Measurements from ENCODE around the gene ABHD16B. TPM values are rescaled to one million over a fixed set of nuclear protein-coding genes. Genes with fewer than 3 reads are reported as not detected.

Gene ABHD16B

DNA sequence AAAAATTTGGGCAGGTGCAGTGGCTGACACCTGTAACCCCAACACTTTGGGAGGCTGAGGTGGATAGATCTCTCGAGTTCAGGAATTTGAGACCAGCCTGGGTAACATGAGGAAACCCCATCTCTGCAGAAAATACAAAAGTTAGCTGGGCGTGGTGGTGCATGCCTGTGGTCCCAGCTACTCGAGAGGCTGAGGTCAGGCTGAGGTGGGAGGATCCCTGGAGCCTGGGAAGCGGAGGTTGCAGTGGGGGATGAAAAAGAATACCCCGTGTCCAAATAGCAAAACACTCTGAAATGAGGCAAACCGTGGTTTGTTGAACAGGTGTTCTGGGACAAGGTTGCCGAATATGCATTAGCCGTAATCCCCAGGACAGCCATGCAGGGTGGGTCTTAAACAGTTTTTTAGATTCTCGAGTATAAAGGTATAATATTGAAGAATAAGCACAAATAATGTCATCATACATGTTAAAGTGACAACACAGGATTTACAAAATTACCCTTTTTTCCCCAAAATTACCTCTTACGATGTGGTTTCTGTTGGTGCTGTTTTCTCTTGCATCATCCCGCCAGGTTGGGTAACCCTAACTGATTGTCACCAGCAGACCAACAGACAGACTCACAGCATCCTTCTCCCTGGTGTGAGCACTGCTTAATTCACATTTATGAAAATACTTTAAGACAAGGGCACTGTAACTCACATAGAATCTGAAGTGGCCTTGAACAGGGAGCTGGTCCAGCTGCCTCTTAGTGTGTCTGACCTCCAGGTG lies 42.7 kb downstream of the ABHD16B start:
- H3K9ac ChIP-seq (ENCODE audit: low read length) = no peak overlapping the region
- peaks cover 27% of the 10 kb centered on the region for H3K79me2 ChIP-seq (ENCODE audit: control insufficient read depth, insufficient read depth, low read length)
- no peak overlapping the region for H3K27ac ChIP-seq (ENCODE audit: low read depth, low read length)
- no peaks in the 10 kb centered on the region for H3K36me3 ChIP-seq (ENCODE audit: control insufficient read depth, insufficient read depth, low read length)
- no peak overlapping the region for H4K8ac ChIP-seq (ENCODE audit: low read depth, low read length)
- peaks cover 9% of the 10 kb centered on the region for H3K79me1 ChIP-seq (ENCODE audit: low read length)
- H3K4ac ChIP-seq (ENCODE audit: low read depth, low read length) = no peak overlapping the region
- H3K4me2 ChIP-seq (ENCODE audit: low read length) = no peak overlapping the region
- no peak overlapping the region for H2BK15ac ChIP-seq (replicated peaks; ENCODE audit: low read depth)
- H3K4me1 ChIP-seq (ENCODE audit: control insufficient read depth, low read depth, low read length) = no peaks in the 10 kb centered on the region
- no peak overlapping the region for H3K23ac ChIP-seq (ENCODE audit: low read length)
- no peak overlapping the region for H3K18ac ChIP-seq (ENCODE audit: low read length)
- no peak overlapping the region for H3K56ac ChIP-seq (ENCODE audit: low read length)
- H2BK120ac ChIP-seq (ENCODE audit: low read depth, low read length) = no peak overlapping the region
- no peaks in the 10 kb centered on the region for H3K27me3 ChIP-seq (ENCODE audit: insufficient read depth, low read length, poor library complexity)
- H3K4me3 ChIP-seq (ENCODE audit: low read length) = no peak overlapping the region
- no peak overlapping the region for H2AK5ac ChIP-seq (ENCODE audit: low read length)
- no CpG with 5 or more reads among the region's 11 CpGs for WGBS (ENCODE audit: extremely low coverage, insufficient coverage, low lambda C conversion rate)
- no peak for DNase-seq
- no peak overlapping the region for H2BK5ac ChIP-seq (ENCODE audit: low read length)
- H4K5ac ChIP-seq (ENCODE audit: low read length) = no peak overlapping the region

GRCh38 chr20:63908008-63908682 lies 46.8 kb downstream of the ABHD16B start:
- H2BK5ac ChIP-seq (ENCODE audit: low read length) = no peak overlapping the region
- H3K4ac ChIP-seq (ENCODE audit: low read depth, low read length) = no peak overlapping the region
- no peak overlapping the region for H3K4me3 ChIP-seq (ENCODE audit: low read length)
- H3K79me2 ChIP-seq (ENCODE audit: control insufficient read depth, insufficient read depth, low read length) = peaks cover 29% of the 10 kb centered on the region
- no peaks in the 10 kb centered on the region for H3K27me3 ChIP-seq (ENCODE audit: insufficient read depth, low read length, poor library complexity)
- no peak for DNase-seq
- H3K9ac ChIP-seq (ENCODE audit: low read length) = no peak overlapping the region
- H3K23ac ChIP-seq (ENCODE audit: low read length) = no peak overlapping the region
- H4K8ac ChIP-seq (ENCODE audit: low read depth, low read length) = no peak overlapping the region
- no peak overlapping the region for H4K5ac ChIP-seq (ENCODE audit: low read length)
- H2BK15ac ChIP-seq (replicated peaks; ENCODE audit: low read depth) = no peak overlapping the region
- no peak overlapping the region for H3K4me2 ChIP-seq (ENCODE audit: low read length)
- no peak overlapping the region for H2BK120ac ChIP-seq (ENCODE audit: low read depth, low read length)
- no peak overlapping the region for H3K56ac ChIP-seq (ENCODE audit: low read length)
- no peaks in the 10 kb centered on the region for H3K36me3 ChIP-seq (ENCODE audit: control insufficient read depth, insufficient read depth, low read length)
- no CpG with 5 or more reads among the region's 16 CpGs for WGBS (ENCODE audit: extremely low coverage, insufficient coverage, low lambda C conversion rate)
- no peak overlapping the region for H2AK5ac ChIP-seq (ENCODE audit: low read length)
- no peaks in the 10 kb centered on the region for H3K4me1 ChIP-seq (ENCODE audit: control insufficient read depth, low read depth, low read length)
- no peak overlapping the region for H3K27ac ChIP-seq (ENCODE audit: low read depth, low read length)
- H3K79me1 ChIP-seq (ENCODE audit: low read length) = peaks cover 11% of the 10 kb centered on the region
- no peak overlapping the region for H3K18ac ChIP-seq (ENCODE audit: low read length)

DNA sequence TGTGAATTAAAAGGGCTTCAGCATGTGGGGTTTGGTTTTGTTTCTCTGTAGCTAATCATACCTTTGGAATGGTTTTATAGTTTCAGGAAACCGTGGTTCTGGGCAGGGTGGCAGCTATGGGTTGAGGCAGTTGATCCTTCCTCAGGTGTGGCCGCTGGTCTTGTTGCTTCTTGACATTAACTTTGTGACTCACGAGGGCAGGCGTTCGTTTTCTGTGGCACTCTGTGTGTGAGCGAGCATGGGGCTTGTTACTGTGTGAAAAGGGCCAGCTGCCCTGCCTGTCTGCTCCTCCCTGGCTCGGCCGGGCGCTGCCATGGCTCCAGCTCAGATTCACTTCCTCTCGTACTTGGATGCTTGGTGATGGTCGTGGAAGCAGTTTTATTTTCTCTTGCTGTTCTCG lies 49.9 kb downstream of the ABHD16B start:
- no peaks in the 10 kb centered on the region for H3K36me3 ChIP-seq (ENCODE audit: control insufficient read depth, insufficient read depth, low read length)
- no CpG with 5 or more reads among the region's 12 CpGs for WGBS (ENCODE audit: extremely low coverage, insufficient coverage, low lambda C conversion rate)
- no peak overlapping the region for H2AK5ac ChIP-seq (ENCODE audit: low read length)

More for the DNA sequence above, 49.9 kb downstream of the ABHD16B start:
- H3K23ac ChIP-seq (ENCODE audit: low read length) = no peak overlapping the region
- DNase-seq = no peak
- H3K27ac ChIP-seq (ENCODE audit: low read depth, low read length) = no peak overlapping the region
- H3K4me2 ChIP-seq (ENCODE audit: low read length) = no peak overlapping the region
- no peak overlapping the region for H2BK120ac ChIP-seq (ENCODE audit: low read depth, low read length)
- no peak overlapping the region for H3K4me3 ChIP-seq (ENCODE audit: low read length)
- peaks cover 18% of the 10 kb centered on the region for H3K79me1 ChIP-seq (ENCODE audit: low read length)
- H2BK5ac ChIP-seq (ENCODE audit: low read length) = no peak overlapping the region
- peaks cover 26% of the 10 kb centered on the region for H3K79me2 ChIP-seq (ENCODE audit: control insufficient read depth, insufficient read depth, low read length)
- no peaks in the 10 kb centered on the region for H3K27me3 ChIP-seq (ENCODE audit: insufficient read depth, low read length, poor library complexity)
- H3K9ac ChIP-seq (ENCODE audit: low read length) = no peak overlapping the region
- no peak overlapping the region for H4K8ac ChIP-seq (ENCODE audit: low read depth, low read length)
- H3K18ac ChIP-seq (ENCODE audit: low read length) = no peak overlapping the region
- no peak overlapping the region for H3K56ac ChIP-seq (ENCODE audit: low read length)
- no peak overlapping the region for H4K5ac ChIP-seq (ENCODE audit: low read length)
- H2BK15ac ChIP-seq (replicated peaks; ENCODE audit: low read depth) = no peak overlapping the region
- H3K4me1 ChIP-seq (ENCODE audit: control insufficient read depth, low read depth, low read length) = no peaks in the 10 kb centered on the region
- no peak overlapping the region for H3K4ac ChIP-seq (ENCODE audit: low read depth, low read length)

Small RNAs within 50 kb of the gene (small RNA-seq; reads per million reads assigned to genes)
- gene RNU1-134P (ENCODE audit: insufficient read depth) = not detected

Data from mesendoderm (in vitro differentiated cells).